OCI-M2 (cell line): ENCODE results near the gene ZMYND19.
"Not testable (repeated sequence)": the region's sequence is repeated elsewhere in the genome, so short reads cannot be mapped to it uniquely, and the experiment has no call there.

Experiments
- DNase-seq: peaks from one replicate; lab custom pipeline; 2025; ENCODE audit not compliant: unreplicated experiment; lab: John Stamatoyannopoulos, UW

ZMYND19 gene

GRCh38 chr9:137589441-137590122 is 730 bp downstream of the ZMYND19 start:
- DNase-seq, result no peak

- DNase-seq, result no peak
Measured at GRCh38 chr9:137588891-137589290, 1.4 kb downstream of the ZMYND19 start.

GRCh38 chr9:137588311-137588710 is 2.0 kb downstream of the ZMYND19 start:
- no peak for DNase-seq

- no peak for DNase-seq
Measured at GRCh38 chr9:137586854-137587253, 3.5 kb downstream of the ZMYND19 start.

- DNase-seq, result no peak
Measured at GRCh38 chr9:137583957-137584356, 6.4 kb downstream of the ZMYND19 start.

- no peak for DNase-seq
Measured at GRCh38 chr9:137583347-137583746, 7.0 kb downstream of the ZMYND19 start.

GRCh38 chr9:137582286-137582860 is 7.9 kb downstream of the ZMYND19 start:
- DNase-seq, result no peak

GRCh38 chr9:137581361-137582285 is 8.7 kb downstream of the ZMYND19 start:
- DNase-seq, result no peak

GRCh38 chr9:137580954-137581322 is 9.4 kb downstream of the ZMYND19 start:
- DNase-seq, result no peak

- DNase-seq, result no peak
Measured at GRCh38 chr9:137580209-137580953, 9.9 kb downstream of the ZMYND19 start.

GRCh38 chr9:137579259-137579604 is 11.1 kb downstream of the ZMYND19 start:
- no peak for DNase-seq

GRCh38 chr9:137578518-137579258 is 11.6 kb downstream of the ZMYND19 start, which contains the start of gene DPH7:
Gene DPH7 (minus strand): TSS chr9:137578925. CDS start chr9:137578777, 148 bp downstream.
- peak; percentile 25 for DNase-seq

- no peak for DNase-seq
Measured at GRCh38 chr9:137575716-137576411, 14.4 kb downstream of the ZMYND19 start.

- DNase-seq, result no peak
Measured at GRCh38 chr9:137575364-137575715, 15.0 kb downstream of the ZMYND19 start.

- DNase-seq, result no peak
Measured at GRCh38 chr9:137574192-137574591, 16.1 kb downstream of the ZMYND19 start.

- no peak for DNase-seq
Measured at GRCh38 chr9:137570566-137570965, 19.7 kb downstream of the ZMYND19 start.

GRCh38 chr9:137569609-137570203 is 20.6 kb downstream of the ZMYND19 start:
- DNase-seq, result no peak

GRCh38 chr9:137568445-137568844 is 21.9 kb downstream of the ZMYND19 start:
- DNase-seq, result not testable (repeated sequence)

- no peak for DNase-seq
Measured at GRCh38 chr9:137564817-137565411, 25.4 kb downstream of the ZMYND19 start.
